Measurements from ENCODE around the gene PLD4.

The PLD4 gene

GRCh38 chr14:104929268-104930230 is 4.9 kb downstream of the PLD4 start:
- peak; percentile 47 for DNase-seq

GRCh38 chr14:104930526-104931303 is 6.0 kb downstream of the PLD4 start:
- peak; percentile 54 for DNase-seq

GRCh38 chr14:104931304-104931770 is 6.7 kb downstream of the PLD4 start:
- DNase-seq, result no peak

- no peak for DNase-seq
These were observed 7.3 kb downstream of the PLD4 start for GRCh38 chr14:104931771-104932675.

- DNase-seq, result peak; percentile 87
These were observed 8.3 kb downstream of the PLD4 start for GRCh38 chr14:104932676-104933631.

GRCh38 chr14:104933746-104934733 is 9.4 kb downstream of the PLD4 start:
- DNase-seq, result no peak

- no peak for DNase-seq
These were observed 10.5 kb downstream of the PLD4 start for GRCh38 chr14:104935026-104935650.

GRCh38 chr14:104935955-104936354 is 11.3 kb downstream of the PLD4 start:
- no peak for DNase-seq

GRCh38 chr14:104936361-104937155 is 11.9 kb downstream of the PLD4 start:
- DNase-seq, result no peak

GRCh38 chr14:104937161-104937560 is 12.5 kb downstream of the PLD4 start:
- no peak for DNase-seq

GRCh38 chr14:104937694-104938365 is 13.2 kb downstream of the PLD4 start:
- DNase-seq, result no peak

- DNase-seq, result no peak
These were observed 13.8 kb downstream of the PLD4 start for GRCh38 chr14:104938436-104938835.

GRCh38 chr14:104938960-104939359 is 14.3 kb downstream of the PLD4 start:
- no peak for DNase-seq

GRCh38 chr14:104939666-104940410 is 15.2 kb downstream of the PLD4 start:
- no peak for DNase-seq

- no peak for DNase-seq
These were observed 16.0 kb downstream of the PLD4 start for GRCh38 chr14:104940526-104941150.

GRCh38 chr14:104941508-104942365 is 17.1 kb downstream of the PLD4 start:
- no peak for DNase-seq

All from islet precursor cell (in vitro differentiated cells).